Ovary (tissue), 3 donors: ENCODE measurements around the gene CREB3L1.
"Not testable (repeated sequence)": the region's sequence is repeated elsewhere in the genome, so short reads cannot be mapped to it uniquely, and the experiment has no call there.

Experiments used
- POLR2A ChIP-seq: fragments of 450-650 bp; IDR thresholded peaks from one replicate; pipeline ENCODE4 v1.6.1; 2017; ENCODE audit warnings: antibody characterized with exemption, mild to moderate bottlenecking, moderate library complexity
- TF ChIP-seq, protein P1 (sequence below), 3 donors: fragments of 450-650 bp in 2 of 3; fragments of 200-600 bp in 1 of 3; IDR thresholded peaks; one replicate each; pipeline versions ENCODE4 v1.5.1 to v1.8.0; 2016 to 2022; ENCODE audit warnings: antibody characterized with exemption in 3 of 3, mild to moderate bottlenecking in 1 of 3
- donor health status: DM: no; HTN: no; CAD: no.

- TF ChIP-seq, protein P1, sequence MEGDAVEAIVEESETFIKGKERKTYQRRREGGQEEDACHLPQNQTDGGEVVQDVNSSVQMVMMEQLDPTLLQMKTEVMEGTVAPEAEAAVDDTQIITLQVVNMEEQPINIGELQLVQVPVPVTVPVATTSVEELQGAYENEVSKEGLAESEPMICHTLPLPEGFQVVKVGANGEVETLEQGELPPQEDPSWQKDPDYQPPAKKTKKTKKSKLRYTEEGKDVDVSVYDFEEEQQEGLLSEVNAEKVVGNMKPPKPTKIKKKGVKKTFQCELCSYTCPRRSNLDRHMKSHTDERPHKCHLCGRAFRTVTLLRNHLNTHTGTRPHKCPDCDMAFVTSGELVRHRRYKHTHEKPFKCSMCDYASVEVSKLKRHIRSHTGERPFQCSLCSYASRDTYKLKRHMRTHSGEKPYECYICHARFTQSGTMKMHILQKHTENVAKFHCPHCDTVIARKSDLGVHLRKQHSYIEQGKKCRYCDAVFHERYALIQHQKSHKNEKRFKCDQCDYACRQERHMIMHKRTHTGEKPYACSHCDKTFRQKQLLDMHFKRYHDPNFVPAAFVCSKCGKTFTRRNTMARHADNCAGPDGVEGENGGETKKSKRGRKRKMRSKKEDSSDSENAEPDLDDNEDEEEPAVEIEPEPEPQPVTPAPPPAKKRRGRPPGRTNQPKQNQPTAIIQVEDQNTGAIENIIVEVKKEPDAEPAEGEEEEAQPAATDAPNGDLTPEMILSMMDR (IDR thresholded peaks at IDR 0.05) = not testable (repeated sequence)
- not testable (repeated sequence) for TF ChIP-seq POLR2A
These were observed 18.1 kb upstream of the CREB3L1 start for GRCh38 chr11:46259347-46259746.
